ENCODE results near the gene FOXQ1. TPM values are rescaled to one million over a fixed set of nuclear protein-coding genes. Genes with fewer than 3 reads are reported as not detected.

FOXQ1 gene
- total and polyA plus RNA-seq, 2 of the 13 experiments (the other 11 are each of a cell fraction or from before 2014, with no cell fraction given), result 35.2 to 39.8 TPM

DNA sequence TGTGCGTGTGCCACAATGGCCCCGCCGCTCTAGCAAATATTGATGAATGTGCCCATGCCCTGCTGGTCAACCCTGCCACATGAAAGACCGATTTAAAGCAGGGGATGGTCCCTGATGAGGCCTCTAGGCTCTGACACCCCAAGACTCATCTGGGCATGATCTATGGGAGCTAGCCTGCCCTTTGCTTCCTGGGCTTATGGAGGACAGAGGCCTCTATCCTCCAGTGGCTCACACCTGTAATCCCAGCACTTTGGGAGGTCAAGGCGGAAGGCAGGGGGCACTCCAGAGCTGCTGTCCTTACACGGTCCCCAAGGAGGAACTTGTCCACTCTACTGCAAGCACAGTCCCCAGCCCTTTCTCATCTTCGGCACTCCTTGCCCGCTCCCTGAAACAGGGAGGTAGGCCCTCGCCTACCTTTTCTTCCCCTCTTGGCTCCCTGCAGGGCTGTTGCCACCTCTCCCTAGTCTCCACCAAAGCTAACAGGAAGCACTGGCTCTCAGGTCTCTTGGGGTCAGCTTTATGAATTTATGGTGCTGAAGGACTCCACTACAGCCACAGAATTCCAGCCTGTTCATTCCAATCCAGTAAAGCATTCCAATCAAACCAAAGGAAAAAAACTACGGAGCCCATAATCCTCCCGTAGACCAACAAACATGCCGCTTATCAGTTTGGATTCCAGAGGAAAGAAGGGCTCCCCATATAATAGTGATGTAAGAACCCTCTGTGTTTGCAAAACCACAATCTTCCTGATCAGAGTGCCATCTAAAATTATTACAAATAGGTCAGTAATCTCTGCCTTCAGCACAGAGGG lies 48.7 kb upstream of the FOXQ1 start (continued):
- TF ChIP-seq, protein P1, sequence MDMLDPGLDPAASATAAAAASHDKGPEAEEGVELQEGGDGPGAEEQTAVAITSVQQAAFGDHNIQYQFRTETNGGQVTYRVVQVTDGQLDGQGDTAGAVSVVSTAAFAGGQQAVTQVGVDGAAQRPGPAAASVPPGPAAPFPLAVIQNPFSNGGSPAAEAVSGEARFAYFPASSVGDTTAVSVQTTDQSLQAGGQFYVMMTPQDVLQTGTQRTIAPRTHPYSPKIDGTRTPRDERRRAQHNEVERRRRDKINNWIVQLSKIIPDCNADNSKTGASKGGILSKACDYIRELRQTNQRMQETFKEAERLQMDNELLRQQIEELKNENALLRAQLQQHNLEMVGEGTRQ (IDR thresholded peaks at IDR 0.05; ENCODE audit: low read depth, low read length), result no peak
- TF ChIP-seq, protein P1 (CRISPR knock-in tag; IDR thresholded peaks at IDR 0.05; ENCODE audit: borderline replicate concordance), result no peak
- TF ChIP-seq PAX8 (CRISPR knock-in tag; IDR thresholded peaks at IDR 0.05; ENCODE audit: borderline replicate concordance) (no peak), CBX2 (IDR thresholded peaks at IDR 0.05; ENCODE audit: low read depth, low read length) (no peak), CBX2 (CRISPR knock-in tag; IDR thresholded peaks at IDR 0.05; ENCODE audit: low read depth) (no peak), SP5 (CRISPR knock-in tag; IDR thresholded peaks at IDR 0.05; ENCODE audit: borderline replicate concordance, low read depth) (no peak), MAFG (CRISPR knock-in tag; IDR thresholded peaks at IDR 0.05) (no peak), ARNT2 (CRISPR knock-in tag; IDR thresholded peaks at IDR 0.05; ENCODE audit: low read depth) (no peak), SMC3 (IDR thresholded peaks at IDR 0.05; ENCODE audit: low read length) (peak; percentile 76), SETDB1 (CRISPR knock-in tag; IDR thresholded peaks at IDR 0.05; ENCODE audit: borderline replicate concordance) (no peak), ZHX1 (CRISPR knock-in tag; IDR thresholded peaks at IDR 0.05; ENCODE audit: low read depth) (no peak), YEATS2 (CRISPR knock-in tag; IDR thresholded peaks at IDR 0.05; ENCODE audit: borderline replicate concordance) (no peak), AGO1 (IDR thresholded peaks at IDR 0.05; ENCODE audit: low read depth, low read length, poor library complexity, severe bottlenecking) (no peak), DNMT3B (CRISPR knock-in tag; conservative IDR thresholded peaks at IDR 0.05) (peak; percentile 76; the same call in 1 of the 2 replicates), TRIM22 (IDR thresholded peaks at IDR 0.05) (no peak), PTBP1 (IDR thresholded peaks at IDR 0.05; ENCODE audit: low read depth, low read length, poor library complexity, severe bottlenecking) (no peak)
- TF ChIP-seq, protein P2, sequence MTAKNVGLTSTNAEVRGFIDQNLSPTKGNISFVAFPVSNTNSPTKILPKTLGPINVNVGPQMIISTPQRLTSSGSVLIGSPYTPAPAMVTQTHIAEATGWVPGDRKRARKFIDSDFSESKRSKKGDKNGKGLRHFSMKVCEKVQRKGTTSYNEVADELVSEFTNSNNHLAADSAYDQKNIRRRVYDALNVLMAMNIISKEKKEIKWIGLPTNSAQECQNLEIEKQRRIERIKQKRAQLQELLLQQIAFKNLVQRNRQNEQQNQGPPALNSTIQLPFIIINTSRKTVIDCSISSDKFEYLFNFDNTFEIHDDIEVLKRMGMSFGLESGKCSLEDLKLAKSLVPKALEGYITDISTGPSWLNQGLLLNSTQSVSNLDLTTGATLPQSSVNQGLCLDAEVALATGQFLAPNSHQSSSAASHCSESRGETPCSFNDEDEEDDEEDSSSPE (CRISPR knock-in tag; IDR thresholded peaks at IDR 0.05), result no peak
